Astrocyte (in vitro differentiated cells and primary cell): Measurements from ENCODE around the gene PGPEP1. TPM values are rescaled to one million over a fixed set of nuclear protein-coding genes. Genes with fewer than 3 reads are reported as not detected.

Source experiments
- DNase-seq: peaks from one replicate; pipeline ENCODE4 v3.0.0-alpha.2; 2010; ENCODE audit warnings: low read depth
- FAIRE-seq: peaks from 2 replicates; lab custom pipeline; 2011; peaks lifted over from hg19 to GRCh38; lab: Jason Lieb, UNC
- H2AFZ ChIP-seq: 2 replicates; pipeline ENCODE4 v1.6.0; 2012; ENCODE audit warnings: low read depth, low read length, inconsistent platforms
- H3K27ac ChIP-seq: 2 replicates; pipeline ENCODE4 v1.5.1; 2011; ENCODE audit warnings: low read depth, low read length, inconsistent platforms
- H3K27me3 ChIP-seq: 2 replicates; pipeline ENCODE4 v1.6.0; 2011; ENCODE audit warnings: low read length, inconsistent platforms; ENCODE audit not compliant: insufficient read depth
- H3K36me3 ChIP-seq: 2 replicates; pipeline ENCODE4 v1.5.1; 2011; ENCODE audit warnings: low read length, inconsistent platforms; ENCODE audit not compliant: insufficient read depth
- H3K4me1 ChIP-seq: 2 replicates; pipeline ENCODE4 v1.5.1; 2011; ENCODE audit warnings: low read length, inconsistent platforms; ENCODE audit not compliant: insufficient read depth
- H3K4me2 ChIP-seq: 2 replicates; pipeline ENCODE4 v1.6.0; 2012; ENCODE audit warnings: low read length, inconsistent platforms
- H3K4me3 ChIP-seq: 2 replicates; pipeline ENCODE4 v1.5.1; 2011; ENCODE audit warnings: low read depth, mild to moderate bottlenecking, low read length, inconsistent platforms; ENCODE audit not compliant: insufficient read depth
- H3K79me2 ChIP-seq: 2 replicates; pipeline ENCODE4 v1.6.0; 2012; ENCODE audit warnings: mild to moderate bottlenecking, low read length, inconsistent platforms; ENCODE audit not compliant: insufficient read depth
- H3K9ac ChIP-seq: 2 replicates; pipeline ENCODE4 v1.6.0; 2012; ENCODE audit warnings: mild to moderate bottlenecking, low read length, inconsistent platforms
- H3K9me3 ChIP-seq: 2 replicates; pipeline ENCODE4 v1.5.1; 2012; ENCODE audit warnings: low read depth, mild to moderate bottlenecking, low read length, inconsistent platforms; ENCODE audit not compliant: insufficient read depth
- H4K20me1 ChIP-seq: 2 replicates; pipeline ENCODE4 v1.6.0; 2012; ENCODE audit warnings: low read length, inconsistent platforms; ENCODE audit not compliant: insufficient read depth
- H3K27ac Mint-ChIP-seq: one replicate; pipeline ENCODE4 v1.8.0; 2021; ENCODE audit warnings: mild to moderate bottlenecking, mixed read lengths; ENCODE audit not compliant: unreplicated experiment
- H3K27me3 Mint-ChIP-seq: one replicate; pipeline ENCODE4 v1.8.0; 2021; ENCODE audit warnings: low read depth, mixed read lengths; ENCODE audit not compliant: unreplicated experiment
- H3K36me3 Mint-ChIP-seq: one replicate; pipeline ENCODE4 v1.8.0; 2021; ENCODE audit warnings: low read depth, mixed read lengths; ENCODE audit not compliant: unreplicated experiment
- H3K4me1 Mint-ChIP-seq: one replicate; pipeline ENCODE4 v1.8.0; 2021; ENCODE audit warnings: low read depth, mixed read lengths; ENCODE audit not compliant: unreplicated experiment
- H3K4me3 Mint-ChIP-seq: one replicate; pipeline ENCODE4 v1.8.0; 2021; ENCODE audit warnings: mild to moderate bottlenecking, moderate library complexity, mixed read lengths; ENCODE audit not compliant: unreplicated experiment
- H3K9me3 Mint-ChIP-seq: one replicate; pipeline ENCODE4 v1.8.0; 2021; ENCODE audit warnings: mild to moderate bottlenecking, mixed read lengths; ENCODE audit not compliant: unreplicated experiment
- EZH2 ChIP-seq: IDR thresholded peaks from 2 replicates; pipeline ENCODE4 v1.6.1; 2012; ENCODE audit warnings: mild to moderate bottlenecking, low read length, inconsistent platforms; ENCODE audit not compliant: insufficient read depth
- total RNA-seq: library from RNA; stranded (reverse); gene quantifications from 2 replicates; pipeline ENCODE4 v1.2.1, GENCODE V29; 2021
- TF ChIP-seq, protein P1 (sequence below): IDR thresholded peaks from 2 replicates; pipeline ENCODE4 v1.5.1; 2011; ENCODE audit warnings: low read depth, mild to moderate bottlenecking, inconsistent platforms, low read length, moderate library complexity; ENCODE audit not compliant: insufficient read depth

The PGPEP1 gene
- total RNA-seq, 1 donor from 2014 or later: 28.4 TPM

DNA sequence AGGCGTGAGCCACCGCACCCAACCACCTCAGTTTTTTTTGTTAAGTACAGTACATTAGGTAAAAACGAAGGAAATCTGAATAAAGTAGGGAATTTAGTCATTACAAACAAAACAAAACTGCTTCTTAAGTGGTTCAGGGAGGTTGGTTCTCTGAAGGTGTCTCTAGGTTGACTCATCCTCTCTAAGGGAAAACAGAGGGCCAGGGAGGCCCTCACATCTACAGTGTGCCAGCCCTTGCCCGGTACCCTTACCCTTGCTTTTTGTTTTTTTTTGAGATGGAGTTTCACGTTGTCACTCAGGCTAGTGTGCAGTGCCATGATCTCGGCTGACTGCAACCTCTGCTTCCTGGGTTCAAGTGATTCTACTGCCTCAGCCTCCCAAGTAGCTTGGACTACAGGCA lies 41.8 kb upstream of the PGPEP1 start:
- Mint-ChIP-seq H3K4me3 (peak overlapping the region; percentile 65), H3K36me3 (no peaks in the 10 kb centered on the region), H3K9me3 (no peaks in the 10 kb centered on the region), H3K27ac (no peak overlapping the region), H3K27me3 (no peaks in the 10 kb centered on the region), H3K4me1 (peaks cover 10% of the 10 kb centered on the region)
- no peaks in the 10 kb centered on the region for H4K20me1 ChIP-seq
- no peak overlapping the region for H2AFZ ChIP-seq
- no peaks in the 10 kb centered on the region for H3K36me3 ChIP-seq
- peaks cover 20% of the 10 kb centered on the region for H3K4me1 ChIP-seq
- no peaks in the 10 kb centered on the region for H3K9me3 ChIP-seq
- FAIRE-seq: no peak
- H3K4me2 ChIP-seq: no peak overlapping the region
- DNase-seq: no peak
- H3K27ac ChIP-seq: no peak overlapping the region
- H3K4me3 ChIP-seq: no peak overlapping the region
- no peaks in the 10 kb centered on the region for H3K79me2 ChIP-seq
- no peak overlapping the region for H3K9ac ChIP-seq
- no peaks in the 10 kb centered on the region for H3K27me3 ChIP-seq
- TF ChIP-seq, protein P1, sequence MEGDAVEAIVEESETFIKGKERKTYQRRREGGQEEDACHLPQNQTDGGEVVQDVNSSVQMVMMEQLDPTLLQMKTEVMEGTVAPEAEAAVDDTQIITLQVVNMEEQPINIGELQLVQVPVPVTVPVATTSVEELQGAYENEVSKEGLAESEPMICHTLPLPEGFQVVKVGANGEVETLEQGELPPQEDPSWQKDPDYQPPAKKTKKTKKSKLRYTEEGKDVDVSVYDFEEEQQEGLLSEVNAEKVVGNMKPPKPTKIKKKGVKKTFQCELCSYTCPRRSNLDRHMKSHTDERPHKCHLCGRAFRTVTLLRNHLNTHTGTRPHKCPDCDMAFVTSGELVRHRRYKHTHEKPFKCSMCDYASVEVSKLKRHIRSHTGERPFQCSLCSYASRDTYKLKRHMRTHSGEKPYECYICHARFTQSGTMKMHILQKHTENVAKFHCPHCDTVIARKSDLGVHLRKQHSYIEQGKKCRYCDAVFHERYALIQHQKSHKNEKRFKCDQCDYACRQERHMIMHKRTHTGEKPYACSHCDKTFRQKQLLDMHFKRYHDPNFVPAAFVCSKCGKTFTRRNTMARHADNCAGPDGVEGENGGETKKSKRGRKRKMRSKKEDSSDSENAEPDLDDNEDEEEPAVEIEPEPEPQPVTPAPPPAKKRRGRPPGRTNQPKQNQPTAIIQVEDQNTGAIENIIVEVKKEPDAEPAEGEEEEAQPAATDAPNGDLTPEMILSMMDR: no peak
- no peak for TF ChIP-seq EZH2

DNA sequence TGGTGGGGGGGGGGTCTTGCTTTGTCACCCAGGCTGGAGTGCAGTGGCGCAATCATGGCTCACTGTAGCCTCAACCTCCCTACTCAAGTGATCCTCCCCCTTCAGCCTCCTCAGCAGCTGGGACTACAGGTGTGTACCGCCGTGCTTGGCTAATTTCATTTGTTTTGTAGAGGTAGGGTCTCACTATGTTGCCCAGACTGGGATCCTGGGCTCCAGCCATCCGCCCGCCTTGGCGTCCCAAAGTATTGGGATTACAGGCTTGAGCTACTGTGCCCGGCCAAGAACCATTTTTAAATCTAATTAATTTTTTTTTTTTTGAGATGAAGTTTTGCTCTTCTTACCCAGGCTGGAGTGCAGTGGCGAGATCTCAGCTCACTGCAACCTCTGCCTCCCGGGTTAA lies 40.7 kb upstream of the PGPEP1 start:
- H3K27me3 ChIP-seq: no peaks in the 10 kb centered on the region
- Mint-ChIP-seq H3K27ac (no peak overlapping the region), H3K9me3 (no peaks in the 10 kb centered on the region), H3K4me3 (no peak overlapping the region), H3K36me3 (no peaks in the 10 kb centered on the region), H3K4me1 (peaks cover 19% of the 10 kb centered on the region), H3K27me3 (no peaks in the 10 kb centered on the region)
- DNase-seq (no peak), FAIRE-seq (no peak)
- H3K9ac ChIP-seq: no peak overlapping the region
- H4K20me1 ChIP-seq: no peaks in the 10 kb centered on the region
- H3K4me1 ChIP-seq: peaks cover 24% of the 10 kb centered on the region
- no peaks in the 10 kb centered on the region for H3K79me2 ChIP-seq
- no peak overlapping the region for H2AFZ ChIP-seq
- TF ChIP-seq, protein P1: no peak
- TF ChIP-seq EZH2: no peak
- H3K4me3 ChIP-seq: no peak overlapping the region
- no peak overlapping the region for H3K27ac ChIP-seq
- H3K9me3 ChIP-seq: no peaks in the 10 kb centered on the region
- no peaks in the 10 kb centered on the region for H3K36me3 ChIP-seq
- no peak overlapping the region for H3K4me2 ChIP-seq

DNA sequence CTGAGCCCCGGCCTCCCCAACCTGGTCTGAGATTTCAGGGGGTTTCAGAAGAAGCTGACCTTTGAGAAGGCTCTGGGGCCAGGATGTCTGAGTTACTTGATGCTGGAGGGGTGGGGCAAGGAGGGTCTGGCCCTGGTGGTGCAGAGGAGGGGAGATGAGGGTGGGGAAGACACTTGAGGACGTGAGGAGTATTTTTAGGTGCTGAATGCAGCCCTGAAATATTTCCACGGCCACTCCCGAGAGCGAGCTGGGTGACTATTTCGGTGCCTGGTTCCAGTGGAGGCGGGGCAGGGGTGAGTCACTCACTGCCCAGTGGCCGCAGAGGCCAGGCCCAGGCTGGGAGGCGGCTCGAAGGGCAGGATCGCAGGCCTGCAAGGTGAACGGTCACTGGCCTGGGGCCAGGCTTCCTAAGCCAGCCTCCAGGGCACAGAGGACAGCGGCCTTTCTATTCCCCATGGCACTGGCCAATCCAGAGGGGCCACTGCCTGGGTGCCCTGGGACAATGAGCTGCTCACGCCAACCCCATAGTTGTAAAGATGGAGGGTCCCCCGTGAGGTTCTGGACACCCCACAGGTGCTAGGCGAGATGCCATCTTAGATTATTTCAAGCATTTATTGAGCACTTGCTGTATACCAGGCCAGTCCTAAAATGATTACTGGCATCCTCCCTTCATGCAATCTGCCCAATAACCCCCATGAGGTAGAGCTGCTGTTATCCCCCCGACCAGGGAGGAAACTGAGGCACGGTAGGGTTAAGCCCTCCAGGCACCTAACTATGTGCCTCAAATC lies 39.3 kb upstream of the PGPEP1 start:
- no peaks in the 10 kb centered on the region for H4K20me1 ChIP-seq
- no peaks in the 10 kb centered on the region for H3K27me3 ChIP-seq
- Mint-ChIP-seq H3K4me1 (peaks cover 24% of the 10 kb centered on the region), H3K4me3 (peak overlapping the region; percentile 14), H3K27me3 (no peaks in the 10 kb centered on the region), H3K27ac (no peak overlapping the region), H3K36me3 (no peaks in the 10 kb centered on the region), H3K9me3 (no peaks in the 10 kb centered on the region)
- peak overlapping the region; percentile 42 for H3K9ac ChIP-seq
- H3K79me2 ChIP-seq: no peaks in the 10 kb centered on the region
- no peaks in the 10 kb centered on the region for H3K9me3 ChIP-seq
- H3K4me1 ChIP-seq: peaks cover 32% of the 10 kb centered on the region
- no peak overlapping the region for H3K4me3 ChIP-seq
- H3K36me3 ChIP-seq: no peaks in the 10 kb centered on the region
- H3K27ac ChIP-seq: peak overlapping the region; percentile 23
- H2AFZ ChIP-seq: no peak overlapping the region
- no peak for FAIRE-seq
- peak; percentile 52 for DNase-seq
- peak overlapping the region; percentile 25 for H3K4me2 ChIP-seq
- TF ChIP-seq, protein P1: no peak
- no peak for TF ChIP-seq EZH2
